K562 (cell line): Measurements from ENCODE around the gene SEPTIN2. TPM values are rescaled to one million over a fixed set of nuclear protein-coding genes. Genes with fewer than 3 reads are reported as not detected.

Source experiments
- BRF1 ChIP-seq: IDR thresholded peaks from 3 replicates; pipeline ENCODE4 v1.6.1; 2011; ENCODE audit warnings: borderline replicate concordance, mild to moderate bottlenecking; ENCODE audit not compliant: insufficient read length; ENCODE audit errors: extremely low read depth
- CXXC5 ChIP-seq: fragments of 250-450 bp; sonication (Bioruptor Pico); IDR thresholded peaks from 2 replicates; pipeline ENCODE4 v1.8.0; 2022; ENCODE audit warnings: inconsistent platforms, mild to moderate bottlenecking, moderate library complexity
- DEAF1 ChIP-seq: fragments of 450-650 bp; formaldehyde crosslinking; IDR thresholded peaks from 2 replicates; pipeline ENCODE4 v1.4.0; 2020; ENCODE audit warnings: mild to moderate bottlenecking, moderate library complexity
- FUS ChIP-seq: fragments of 200-400 bp; formaldehyde crosslinking; optimal IDR thresholded peaks from 2 replicates; pipeline ENCODE3; 2017; ENCODE audit warnings: low read depth, low read length
- HNRNPLL ChIP-seq: fragments of 200-400 bp; formaldehyde crosslinking; IDR thresholded peaks from 2 replicates; pipeline ENCODE4 v1.6.1; 2017; ENCODE audit warnings: low read length, low read depth, mild to moderate bottlenecking; ENCODE audit not compliant: poor library complexity, severe bottlenecking
- MYNN ChIP-seq, 2 experiments: sonication (generic); formaldehyde crosslinking in 1 of 2; IDR thresholded peaks; 2 replicates each; pipeline versions ENCODE4 v1.5.0 to v1.6.1; 2016 to 2020; ENCODE audit warnings: antibody characterized with exemption in 1 of 2, missing genetic modification reagents in 1 of 2
- POLR2A ChIP-seq: fragments of 450-650 bp; conservative IDR thresholded peaks from 2 replicates; pipeline ENCODE4 v1.6.1; 2016
- RBFOX2 ChIP-seq: fragments of 200-400 bp; formaldehyde crosslinking; IDR thresholded peaks from 2 replicates; pipeline ENCODE4 v1.6.1; 2017; ENCODE audit warnings: low read depth, mild to moderate bottlenecking, low read length, moderate library complexity
- SNAPC5 ChIP-seq: fragments of 250-450 bp; sonication (Bioruptor Pico); IDR thresholded peaks from 2 replicates; pipeline ENCODE4 v1.8.0; 2021; ENCODE audit warnings: moderate library complexity, mild to moderate bottlenecking, inconsistent platforms
- TBP ChIP-seq: optimal IDR thresholded peaks from 2 replicates; pipeline ENCODE3; 2011; ENCODE audit warnings: low read depth, low read length, improper control_type of control experiment
- TCFL5 ChIP-seq: fragments of 250-450 bp; sonication (Bioruptor Pico); conservative IDR thresholded peaks from 2 replicates; pipeline ENCODE4 v1.6.1; 2021; ENCODE audit warnings: mild to moderate bottlenecking, moderate library complexity, matching md5 sums
- ZBTB17 ChIP-seq: fragments of 450-650 bp; formaldehyde crosslinking; IDR thresholded peaks from 2 replicates; pipeline ENCODE4 v1.4.0; 2020; ENCODE audit warnings: mild to moderate bottlenecking
- ZBTB34 ChIP-seq: fragments of 250-450 bp; sonication (Bioruptor Pico); IDR thresholded peaks from 2 replicates; pipeline ENCODE4 v1.8.0; 2021; ENCODE audit warnings: mild to moderate bottlenecking, moderate library complexity
- ZNF140 ChIP-seq: fragments of 250-450 bp; sonication (Bioruptor Pico); IDR thresholded peaks from 2 replicates; pipeline ENCODE4 v1.8.0; 2021; ENCODE audit warnings: moderate library complexity, mild to moderate bottlenecking, inconsistent platforms
- ZNF274 ChIP-seq: IDR thresholded peaks from 2 replicates; pipeline ENCODE4 v1.6.1; 2011; ENCODE audit warnings: low read depth, mild to moderate bottlenecking, low read length, moderate library complexity, borderline replicate concordance
- ZNF384 ChIP-seq: IDR thresholded peaks from 2 replicates; pipeline ENCODE4 v1.6.1; 2012; ENCODE audit warnings: low read depth, low read length, improper control_type of control experiment
- polyA plus RNA-seq, 8 experiments: library from polyadenylated mRNA; depleted of rRNA in 4 of 8; stranded (reverse) in 5 of 8; unstranded in 3 of 8; fragments of >200 nt; fragmentation: Nextera tagmentation in 2 of 8; fragmentation: Illumina TruSeq in 1 of 8; extraction: Ambion mirVana in 2 of 8; extraction: Trizol in 1 of 8; gene quantifications; 2 replicates each; pipeline versions ENCODE4 v1.2.1 to v1.2.3, GENCODE V29; 2011 to 2014; ENCODE audit warnings: inconsistent platforms in 1 of 8, missing spikeins in 1 of 8
- total RNA-seq, 7 experiments: library from RNA; depleted of rRNA in 6 of 7; stranded (reverse); fragments of >200 nt in 6 of 7; fragmentation: Illumina TruSeq in 2 of 7; extraction: Trizol in 2 of 7; gene quantifications; 2 replicates each; pipeline versions ENCODE4 v1.2.1 to v1.2.3, GENCODE V29; 2011 to 2021; ENCODE audit warnings: low replicate concordance in 1 of 7
- TF ChIP-seq, protein P1 (sequence below): fragments of 450-650 bp; IDR thresholded peaks from 2 replicates; pipeline ENCODE4 v1.6.1; 2016; ENCODE audit warnings: missing biosample characterization, missing genetic modification characterization
- TF ChIP-seq, protein P2 (sequence below): fragments of 250-450 bp; sonication (Bioruptor Pico); IDR thresholded peaks from 2 replicates; pipeline ENCODE4 v1.8.0; 2021; ENCODE audit warnings: moderate library complexity, mild to moderate bottlenecking, inconsistent platforms
- TF ChIP-seq, protein P3 (sequence below): fragments of 200-400 bp; formaldehyde crosslinking; IDR thresholded peaks from 2 replicates; pipeline ENCODE4 v1.6.1; 2017; ENCODE audit warnings: mild to moderate bottlenecking, low read depth, low read length, moderate library complexity

SEPTIN2 gene
- total and polyA plus RNA-seq, 9 of the 15 experiments (the other 6 are each of a cell fraction or from before 2014, with no cell fraction given), result 121 to 367 (median 166) TPM

DNA sequence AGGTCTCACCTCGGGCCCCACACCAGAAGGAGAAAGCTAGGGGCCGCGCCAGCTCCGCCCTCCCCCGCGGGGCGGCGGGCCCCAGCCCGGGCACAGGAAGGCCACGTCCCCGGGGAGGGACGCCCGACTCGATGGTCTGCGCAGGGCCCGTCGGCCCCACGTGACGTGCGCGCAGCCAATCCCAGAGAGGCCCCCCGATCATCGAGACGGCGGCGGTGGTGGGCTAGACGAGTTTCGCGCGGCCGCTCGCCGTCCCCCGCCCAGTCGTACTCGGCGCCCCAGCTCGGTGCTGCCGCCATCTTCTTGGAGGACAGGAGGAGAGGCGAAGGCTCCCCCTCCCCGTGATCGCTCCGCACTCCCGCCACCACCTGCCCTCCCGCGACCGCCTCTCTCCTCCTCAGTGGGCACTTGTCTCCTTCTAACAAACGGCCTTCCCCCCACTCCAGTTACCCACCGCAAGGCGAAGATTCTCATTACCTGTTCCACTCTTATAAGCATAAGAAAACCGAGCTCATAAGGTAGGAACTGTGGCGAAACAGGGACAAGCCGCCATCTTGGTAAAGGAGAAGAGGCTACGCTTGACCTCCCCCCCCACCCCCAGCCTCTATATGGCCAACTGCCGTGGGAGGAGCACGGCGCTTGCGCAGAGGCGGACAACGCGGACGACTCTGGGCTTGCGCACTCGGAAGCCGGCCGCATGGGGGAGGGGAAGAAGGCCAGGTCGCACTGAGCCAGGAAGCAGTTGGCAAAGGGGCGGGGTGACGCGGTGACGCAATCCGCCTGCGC lies 439 bp upstream of the SEPTIN2 start, which contains the start of gene HDLBP (continued):
- TF ChIP-seq SNAPC5 (CRISPR knock-in tag) (no peak), MYNN (IDR thresholded peaks at IDR 0.05) (no peak), MYNN (CRISPR knock-in tag; IDR thresholded peaks at IDR 0.05) (no peak), ZBTB17 (CRISPR knock-in tag) (no peak), DEAF1 (no peak), CXXC5 (CRISPR knock-in tag) (peak; percentile 86), HNRNPLL (peak; percentile 78), TBP (peak; percentile 84), ZNF384 (no peak), RBFOX2 (peak; percentile 95), TCFL5 (CRISPR knock-in tag) (no peak), POLR2A (peak; percentile 92), ZNF274 (no peak), ZBTB34 (CRISPR knock-in tag) (no peak), BRF1 (no peak), FUS (peak; percentile 79), ZNF140 (CRISPR knock-in tag) (no peak)
- TF ChIP-seq, protein P1, sequence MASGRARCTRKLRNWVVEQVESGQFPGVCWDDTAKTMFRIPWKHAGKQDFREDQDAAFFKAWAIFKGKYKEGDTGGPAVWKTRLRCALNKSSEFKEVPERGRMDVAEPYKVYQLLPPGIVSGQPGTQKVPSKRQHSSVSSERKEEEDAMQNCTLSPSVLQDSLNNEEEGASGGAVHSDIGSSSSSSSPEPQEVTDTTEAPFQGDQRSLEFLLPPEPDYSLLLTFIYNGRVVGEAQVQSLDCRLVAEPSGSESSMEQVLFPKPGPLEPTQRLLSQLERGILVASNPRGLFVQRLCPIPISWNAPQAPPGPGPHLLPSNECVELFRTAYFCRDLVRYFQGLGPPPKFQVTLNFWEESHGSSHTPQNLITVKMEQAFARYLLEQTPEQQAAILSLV (tag), result no peak
- TF ChIP-seq, protein P2, sequence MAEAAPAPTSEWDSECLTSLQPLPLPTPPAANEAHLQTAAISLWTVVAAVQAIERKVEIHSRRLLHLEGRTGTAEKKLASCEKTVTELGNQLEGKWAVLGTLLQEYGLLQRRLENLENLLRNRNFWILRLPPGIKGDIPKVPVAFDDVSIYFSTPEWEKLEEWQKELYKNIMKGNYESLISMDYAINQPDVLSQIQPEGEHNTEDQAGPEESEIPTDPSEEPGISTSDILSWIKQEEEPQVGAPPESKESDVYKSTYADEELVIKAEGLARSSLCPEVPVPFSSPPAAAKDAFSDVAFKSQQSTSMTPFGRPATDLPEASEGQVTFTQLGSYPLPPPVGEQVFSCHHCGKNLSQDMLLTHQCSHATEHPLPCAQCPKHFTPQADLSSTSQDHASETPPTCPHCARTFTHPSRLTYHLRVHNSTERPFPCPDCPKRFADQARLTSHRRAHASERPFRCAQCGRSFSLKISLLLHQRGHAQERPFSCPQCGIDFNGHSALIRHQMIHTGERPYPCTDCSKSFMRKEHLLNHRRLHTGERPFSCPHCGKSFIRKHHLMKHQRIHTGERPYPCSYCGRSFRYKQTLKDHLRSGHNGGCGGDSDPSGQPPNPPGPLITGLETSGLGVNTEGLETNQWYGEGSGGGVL (CRISPR knock-in tag), result no peak
- TF ChIP-seq, protein P3, sequence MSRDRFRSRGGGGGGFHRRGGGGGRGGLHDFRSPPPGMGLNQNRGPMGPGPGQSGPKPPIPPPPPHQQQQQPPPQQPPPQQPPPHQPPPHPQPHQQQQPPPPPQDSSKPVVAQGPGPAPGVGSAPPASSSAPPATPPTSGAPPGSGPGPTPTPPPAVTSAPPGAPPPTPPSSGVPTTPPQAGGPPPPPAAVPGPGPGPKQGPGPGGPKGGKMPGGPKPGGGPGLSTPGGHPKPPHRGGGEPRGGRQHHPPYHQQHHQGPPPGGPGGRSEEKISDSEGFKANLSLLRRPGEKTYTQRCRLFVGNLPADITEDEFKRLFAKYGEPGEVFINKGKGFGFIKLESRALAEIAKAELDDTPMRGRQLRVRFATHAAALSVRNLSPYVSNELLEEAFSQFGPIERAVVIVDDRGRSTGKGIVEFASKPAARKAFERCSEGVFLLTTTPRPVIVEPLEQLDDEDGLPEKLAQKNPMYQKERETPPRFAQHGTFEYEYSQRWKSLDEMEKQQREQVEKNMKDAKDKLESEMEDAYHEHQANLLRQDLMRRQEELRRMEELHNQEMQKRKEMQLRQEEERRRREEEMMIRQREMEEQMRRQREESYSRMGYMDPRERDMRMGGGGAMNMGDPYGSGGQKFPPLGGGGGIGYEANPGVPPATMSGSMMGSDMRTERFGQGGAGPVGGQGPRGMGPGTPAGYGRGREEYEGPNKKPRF, result no peak
